Chondrocyte (in vitro differentiated cells): ENCODE results near the gene GREB1. TPM values are rescaled to one million over a fixed set of nuclear protein-coding genes. Genes with fewer than 3 reads are reported as not detected.
A peak's percentile ranks its signal among the peaks of the same experiment; 100 is the strongest.

Experiments
- DNase-seq: peaks from one replicate; pipeline ENCODE4 v3.0.0; 2021; ENCODE audit warnings: mixed read lengths, low spot score
- H3K27ac Mint-ChIP-seq: one replicate; pipeline ENCODE4 v1.8.0; 2021; ENCODE audit warnings: mild to moderate bottlenecking, moderate library complexity, mixed read lengths; ENCODE audit not compliant: unreplicated experiment
- H3K27me3 Mint-ChIP-seq: 2 replicates; pipeline ENCODE4 v1.8.0; 2021; ENCODE audit warnings: low read depth, mixed read lengths
- H3K36me3 Mint-ChIP-seq: 2 replicates; pipeline ENCODE4 v1.8.0; 2021; ENCODE audit warnings: low read depth, mixed read lengths
- H3K4me1 Mint-ChIP-seq: 2 replicates; pipeline ENCODE4 v1.8.0; 2021; ENCODE audit warnings: low read depth, mild to moderate bottlenecking, mixed read lengths
- H3K4me3 Mint-ChIP-seq: one replicate; pipeline ENCODE4 v1.8.0; 2021; ENCODE audit warnings: mild to moderate bottlenecking, moderate library complexity, mixed read lengths; ENCODE audit not compliant: unreplicated experiment
- H3K9me3 Mint-ChIP-seq: 2 replicates; pipeline ENCODE4 v1.8.0; 2021; ENCODE audit warnings: low read depth, mixed read lengths
- total RNA-seq: library from RNA; stranded (reverse); gene quantifications from 3 replicates; pipeline ENCODE4 v1.2.1, GENCODE V29; 2021
- TF ChIP-seq, protein P1 (sequence below): fragments of 200-600 bp; sonication (generic); IDR thresholded peaks from 2 replicates; pipeline ENCODE4 v1.5.0; 2021; ENCODE audit warnings: antibody characterized with exemption, mild to moderate bottlenecking, moderate library complexity

Gene GREB1
- total RNA-seq, 1 donor from 2014 or later, result 0.52 TPM

DNA sequence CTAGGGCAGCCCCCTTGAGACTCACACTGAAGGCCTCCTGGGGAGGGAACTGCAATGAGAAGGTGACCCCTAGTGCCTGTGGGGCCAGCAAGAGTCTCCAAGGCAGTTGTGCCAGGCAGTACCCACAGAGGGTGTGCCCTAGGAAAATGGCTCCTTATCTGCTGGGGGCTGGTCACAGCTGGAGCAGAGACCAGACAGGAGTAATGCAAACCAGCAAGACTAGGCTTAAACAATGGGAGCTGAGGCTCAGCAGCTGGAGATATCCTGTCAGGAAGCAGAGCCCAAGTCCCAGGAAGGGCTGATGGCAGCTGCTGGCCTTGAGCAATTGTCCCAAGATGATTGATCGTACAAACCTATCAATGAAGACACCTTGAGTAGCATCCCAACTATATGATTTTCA lies 41.1 kb upstream of the GREB1 start:
- Mint-ChIP-seq H3K4me3 (no peak overlapping the region), H3K27ac (no peak overlapping the region), H3K4me1 (peaks cover 13% of the 10 kb centered on the region), H3K27me3 (peaks cover 4% of the 10 kb centered on the region), H3K9me3 (no peaks in the 10 kb centered on the region), H3K36me3 (no peaks in the 10 kb centered on the region)
- DNase-seq, result no peak
- TF ChIP-seq, protein P1, sequence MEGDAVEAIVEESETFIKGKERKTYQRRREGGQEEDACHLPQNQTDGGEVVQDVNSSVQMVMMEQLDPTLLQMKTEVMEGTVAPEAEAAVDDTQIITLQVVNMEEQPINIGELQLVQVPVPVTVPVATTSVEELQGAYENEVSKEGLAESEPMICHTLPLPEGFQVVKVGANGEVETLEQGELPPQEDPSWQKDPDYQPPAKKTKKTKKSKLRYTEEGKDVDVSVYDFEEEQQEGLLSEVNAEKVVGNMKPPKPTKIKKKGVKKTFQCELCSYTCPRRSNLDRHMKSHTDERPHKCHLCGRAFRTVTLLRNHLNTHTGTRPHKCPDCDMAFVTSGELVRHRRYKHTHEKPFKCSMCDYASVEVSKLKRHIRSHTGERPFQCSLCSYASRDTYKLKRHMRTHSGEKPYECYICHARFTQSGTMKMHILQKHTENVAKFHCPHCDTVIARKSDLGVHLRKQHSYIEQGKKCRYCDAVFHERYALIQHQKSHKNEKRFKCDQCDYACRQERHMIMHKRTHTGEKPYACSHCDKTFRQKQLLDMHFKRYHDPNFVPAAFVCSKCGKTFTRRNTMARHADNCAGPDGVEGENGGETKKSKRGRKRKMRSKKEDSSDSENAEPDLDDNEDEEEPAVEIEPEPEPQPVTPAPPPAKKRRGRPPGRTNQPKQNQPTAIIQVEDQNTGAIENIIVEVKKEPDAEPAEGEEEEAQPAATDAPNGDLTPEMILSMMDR, result no peak

DNA sequence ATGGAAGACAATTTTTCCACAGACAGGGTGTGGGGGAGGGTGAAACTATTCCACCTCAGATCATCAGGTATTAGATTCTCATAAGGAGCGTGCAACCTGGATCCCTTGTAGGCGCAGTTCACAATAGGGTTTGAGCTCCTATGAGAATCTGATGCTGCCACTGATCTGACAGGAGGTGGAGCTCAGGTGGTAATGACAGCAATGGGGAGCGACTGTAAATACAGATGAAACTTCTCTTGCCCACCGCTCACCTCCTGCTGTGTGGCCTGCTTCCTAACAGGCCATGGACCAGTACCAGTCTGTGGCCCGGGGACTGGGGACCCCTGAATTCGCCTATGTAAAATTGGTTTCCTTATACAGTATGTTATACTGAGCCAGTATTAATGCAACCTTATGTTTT lies 40.6 kb upstream of the GREB1 start:
- Mint-ChIP-seq H3K4me1 (peaks cover 17% of the 10 kb centered on the region), H3K27me3 (peaks cover 4% of the 10 kb centered on the region), H3K27ac (no peak overlapping the region), H3K9me3 (no peaks in the 10 kb centered on the region), H3K4me3 (no peak overlapping the region), H3K36me3 (no peaks in the 10 kb centered on the region)
- no peak for DNase-seq
- TF ChIP-seq, protein P1, result no peak

DNA sequence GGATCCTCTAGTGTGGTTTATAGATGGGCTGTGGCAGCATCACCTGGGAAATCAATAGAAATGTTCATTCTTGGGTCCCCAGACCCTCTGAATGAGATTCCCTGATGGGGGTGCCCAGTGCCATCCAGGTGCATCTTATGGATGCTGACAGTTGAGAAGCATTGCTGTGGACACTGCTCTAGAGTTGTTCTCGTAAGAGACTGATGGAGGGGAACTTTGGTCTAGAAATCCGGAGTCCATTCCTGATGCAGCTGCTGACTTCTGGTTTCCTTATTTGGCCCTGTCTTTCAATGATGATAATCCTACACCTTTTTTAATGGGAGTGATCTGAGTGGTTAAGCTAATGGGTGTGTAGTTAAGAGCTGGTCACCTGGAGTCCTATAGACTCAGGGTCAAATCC lies 39.5 kb upstream of the GREB1 start:
- no peak for DNase-seq
- peaks cover 27% of the 10 kb centered on the region for H3K4me1 Mint-ChIP-seq
- no peaks in the 10 kb centered on the region for H3K36me3 Mint-ChIP-seq
- peaks cover 8% of the 10 kb centered on the region for H3K27me3 Mint-ChIP-seq
- H3K4me3 Mint-ChIP-seq, result no peak overlapping the region
- H3K27ac Mint-ChIP-seq, result no peak overlapping the region
- no peaks in the 10 kb centered on the region for H3K9me3 Mint-ChIP-seq
- TF ChIP-seq, protein P1, result no peak

DNA sequence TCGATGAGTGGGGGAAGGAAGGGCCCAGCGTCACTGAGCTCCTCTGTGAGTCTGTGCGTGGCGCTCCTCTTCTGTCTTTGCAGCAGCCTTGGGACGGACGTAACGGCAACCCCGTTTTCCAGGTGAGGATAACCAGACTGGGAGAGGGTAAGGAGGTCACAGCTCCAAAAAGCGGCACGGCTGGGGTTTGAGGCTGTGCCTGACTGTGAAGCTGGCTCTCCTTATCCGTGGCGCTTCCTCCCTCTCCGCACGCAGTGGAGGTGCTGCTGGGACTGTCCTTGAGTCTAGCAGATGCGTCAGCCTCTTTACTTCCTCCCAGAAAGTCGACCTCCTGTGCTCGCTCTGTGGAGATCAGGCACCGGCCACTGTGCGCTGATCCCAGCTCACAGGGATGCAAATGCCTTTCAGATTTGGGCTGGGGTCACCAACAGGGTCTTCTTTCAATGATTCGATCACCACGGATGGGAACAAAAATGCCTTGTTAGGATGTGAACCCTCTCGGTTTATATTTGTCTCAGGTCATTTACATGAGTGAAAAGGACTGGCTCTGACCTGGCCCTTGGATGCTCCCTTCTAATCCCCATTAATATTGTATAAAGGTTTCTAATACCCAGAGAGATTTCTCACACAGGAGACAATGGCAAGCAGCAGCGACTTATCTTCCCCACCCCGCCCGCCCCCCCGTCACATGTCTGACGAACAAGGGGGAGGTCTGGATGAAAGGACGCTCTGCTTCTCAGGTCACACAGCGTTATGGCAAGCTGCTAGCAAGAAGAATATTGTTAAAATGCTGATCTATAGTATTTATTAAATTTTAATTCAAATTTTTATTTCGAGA lies 37.8 kb upstream of the GREB1 start:
- no peak for DNase-seq
- TF ChIP-seq, protein P1, result no peak
- Mint-ChIP-seq H3K36me3 (no peaks in the 10 kb centered on the region), H3K27ac (no peak overlapping the region), H3K4me3 (peak overlapping the region; percentile 41), H3K27me3 (peaks cover 8% of the 10 kb centered on the region), H3K4me1 (peaks cover 27% of the 10 kb centered on the region), H3K9me3 (no peaks in the 10 kb centered on the region)

DNA sequence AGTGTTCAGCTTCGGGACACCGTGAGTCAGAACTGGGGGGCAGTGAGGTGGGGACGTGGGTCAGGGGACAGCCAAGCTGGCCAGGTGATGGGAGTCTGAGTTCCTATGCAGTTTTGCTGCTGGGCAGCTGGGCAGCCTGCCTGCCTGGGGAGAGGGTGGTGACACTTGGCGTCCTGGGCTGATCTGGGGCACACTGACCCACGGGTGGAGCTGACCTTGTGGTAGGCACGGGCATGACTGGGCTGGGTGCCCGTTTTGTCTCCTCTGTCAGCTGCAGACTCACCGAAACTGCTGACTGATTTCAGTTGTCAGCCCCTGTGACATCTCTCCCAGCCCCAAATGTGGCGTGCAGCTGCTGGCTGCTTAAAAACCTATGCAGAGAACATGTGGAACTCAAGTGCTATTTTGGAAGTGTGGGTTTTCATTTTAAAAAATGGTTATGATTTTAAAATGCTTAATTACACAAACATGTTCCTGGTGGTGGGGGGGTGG lies 35.3 kb upstream of the GREB1 start:
- no peak overlapping the region for H3K4me3 Mint-ChIP-seq
- TF ChIP-seq, protein P1, result no peak
- peaks cover 9% of the 10 kb centered on the region for H3K9me3 Mint-ChIP-seq
- peaks cover 2% of the 10 kb centered on the region for H3K36me3 Mint-ChIP-seq
- DNase-seq, result no peak
- peaks cover 8% of the 10 kb centered on the region for H3K27me3 Mint-ChIP-seq
- H3K27ac Mint-ChIP-seq, result no peak overlapping the region
- H3K4me1 Mint-ChIP-seq, result peaks cover 20% of the 10 kb centered on the region
